Heart left ventricle (tissue), 13 donors: ENCODE results near the gene UBALD2.

Source experiments
- POLR2A ChIP-seq, 2 donors: fragments of 450-650 bp; IDR thresholded peaks; one replicate each; pipeline ENCODE4 v1.6.1; 2017; ENCODE audit warnings: antibody characterized with exemption in 2 of 2, mild to moderate bottlenecking in 2 of 2, moderate library complexity in 2 of 2
- TF ChIP-seq, protein P1 (sequence below), 12 donors: fragments of 200-600 bp; sonication (generic) in 4 of 12; IDR thresholded peaks; one replicate each; pipeline versions ENCODE4 v1.5.0 to v1.8.0; 2018 to 2022; ENCODE audit warnings: antibody characterized with exemption in 12 of 12, mild to moderate bottlenecking in 5 of 12
- donor health status: ischemic (EF 13 %, LVEDD 7.1; RV severe dilation, severe dysfunction).
- donor health status: DM: no; HTN: yes; CAD: no.
- donor health status: DM: no; HTN: no; CAD: no.
- donor health status: ischemic (EF 25% LVEDD 6.9; RV normal size, moderate dysfunction).
- donor health status: ischemic (EF 25% LVEDD 5.7; RV mildly dilated, moderate dysfunction).
- donor health status: ischemic (EF 35%, LVEDD 5.7; RV mildly dilated, moderate dysfunction).
- donor health status: nonischemic (EF 11% LVEDD 7.7; RV severe dilation, severe dysfunction).
- donor health status: DM: yes; HTN: yes; CAD: no.
- donor health status: PGD.
- donor health status: ischemic (EF 29% LVEDD 5.4; RV normal size, mild dysfunction).
- donor health status: nonischemic (EF 23%, LVEDD 6.1; RV moderate dilation, normal function).

DNA sequence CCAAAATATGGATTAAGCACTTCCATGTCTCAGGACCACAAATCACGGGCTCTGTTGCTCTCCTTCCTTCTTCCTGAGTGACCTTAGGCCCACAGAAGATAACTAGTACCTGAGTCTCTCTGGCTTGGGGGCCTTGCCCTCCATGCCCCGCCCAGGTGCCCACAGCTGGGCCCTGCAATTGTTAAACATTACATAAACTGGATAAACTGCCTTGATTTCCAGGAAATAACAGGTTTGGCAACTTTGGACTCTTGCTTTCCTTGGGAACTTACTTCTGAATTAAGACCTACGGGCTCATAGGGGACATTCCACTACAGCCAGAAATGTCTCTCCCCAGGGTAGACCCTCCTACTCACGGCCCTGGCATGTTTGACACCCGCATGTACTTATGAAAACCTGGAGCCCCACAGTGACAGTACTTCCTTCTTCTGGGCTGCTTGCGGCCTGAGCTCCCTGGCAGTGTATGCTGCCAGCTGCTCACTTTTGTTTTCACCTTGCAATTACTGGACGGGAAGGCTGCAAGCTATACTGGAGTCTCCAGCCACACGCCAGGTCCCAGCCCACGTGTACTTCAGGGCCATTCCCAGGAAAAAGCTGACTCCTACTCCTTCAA lies 2.3 kb upstream of the UBALD2 start:
- TF ChIP-seq, protein P1, sequence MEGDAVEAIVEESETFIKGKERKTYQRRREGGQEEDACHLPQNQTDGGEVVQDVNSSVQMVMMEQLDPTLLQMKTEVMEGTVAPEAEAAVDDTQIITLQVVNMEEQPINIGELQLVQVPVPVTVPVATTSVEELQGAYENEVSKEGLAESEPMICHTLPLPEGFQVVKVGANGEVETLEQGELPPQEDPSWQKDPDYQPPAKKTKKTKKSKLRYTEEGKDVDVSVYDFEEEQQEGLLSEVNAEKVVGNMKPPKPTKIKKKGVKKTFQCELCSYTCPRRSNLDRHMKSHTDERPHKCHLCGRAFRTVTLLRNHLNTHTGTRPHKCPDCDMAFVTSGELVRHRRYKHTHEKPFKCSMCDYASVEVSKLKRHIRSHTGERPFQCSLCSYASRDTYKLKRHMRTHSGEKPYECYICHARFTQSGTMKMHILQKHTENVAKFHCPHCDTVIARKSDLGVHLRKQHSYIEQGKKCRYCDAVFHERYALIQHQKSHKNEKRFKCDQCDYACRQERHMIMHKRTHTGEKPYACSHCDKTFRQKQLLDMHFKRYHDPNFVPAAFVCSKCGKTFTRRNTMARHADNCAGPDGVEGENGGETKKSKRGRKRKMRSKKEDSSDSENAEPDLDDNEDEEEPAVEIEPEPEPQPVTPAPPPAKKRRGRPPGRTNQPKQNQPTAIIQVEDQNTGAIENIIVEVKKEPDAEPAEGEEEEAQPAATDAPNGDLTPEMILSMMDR (IDR thresholded peaks at IDR 0.05) = no peak
- TF ChIP-seq POLR2A (IDR thresholded peaks at IDR 0.05) = no peak
